K562 (cell line): ENCODE results near the gene C9orf50. TPM values are rescaled to one million over a fixed set of nuclear protein-coding genes. Genes with fewer than 3 reads are reported as not detected.

Experiments used
- ATAC-seq: fragments of 200-7000 bp; cut with Tn5 transposase; 3 replicates; pipeline ENCODE4 v1.9.1; 2020; ENCODE audit warnings: moderate library complexity
- BruUV-seq: library from RNA; stranded (reverse); fragments of 400-500 nt; replicated peaks from 2 replicates; lab custom pipeline; 2021; lab: Mats Ljungman, UMichigan
- CTCF ChIA-PET: fragments of 300-600 bp; formaldehyde crosslinking; extraction: SDS; loops from one replicate; lab custom pipeline; 2021; ENCODE audit warnings: low intra/inter-chr PET ratio; lab: Yijun Ruan, JAX
- POLR2A ChIA-PET: fragments of 300-600, 350-650 bp; sonication (Branson Sonifier 250); formaldehyde crosslinking; extraction: SDS; loops from one replicate; lab custom pipeline; 2021; ENCODE audit warnings: antibody characterized with exemption, inconsistent platforms; lab: Yijun Ruan, JAX
- DNase-seq, 4 experiments: peaks; one replicate each; pipeline versions ENCODE4 v3.0.0 to v3.0.0-alpha.2; 2011 to 2018; ENCODE audit warnings: low spot score in 3 of 4, mixed read lengths in 3 of 4; ENCODE audit errors: extremely low read depth in 1 of 4
- FAIRE-seq: peaks from 2 replicates; lab custom pipeline; 2011; peaks lifted over from hg19 to GRCh38; lab: Jason Lieb, UNC
- H2AFZ ChIP-seq: 2 replicates; pipeline ENCODE4 v1.6.0; 2011; ENCODE audit warnings: low read depth, low read length, control low read depth, inconsistent platforms
- H3K27ac ChIP-seq: fragments of 200-600 bp; 3 replicates; pipeline ENCODE4 v1.8.0; 2011; ENCODE audit warnings: low read depth, mild to moderate bottlenecking, control low read depth, inconsistent platforms, low read length, moderate library complexity, mixed read lengths; ENCODE audit errors: extremely low read depth
- H3K27me3 ChIP-seq, 2 experiments: fragments of 300-600 bp in 1 of 2; 2 replicates in 1 of 2; 3 replicates in 1 of 2; pipeline versions ENCODE4 v1.6.0 to v1.8.0; 2011; ENCODE audit warnings: inconsistent platforms in 2 of 2, low read length in 2 of 2, mild to moderate bottlenecking in 1 of 2, mixed read lengths in 1 of 2, moderate library complexity in 1 of 2; ENCODE audit not compliant: control insufficient read depth in 2 of 2, insufficient read depth in 2 of 2
- H3K36me3 ChIP-seq: fragments of 300-600 bp; 3 replicates; pipeline ENCODE4 v1.8.0; 2011; ENCODE audit warnings: mild to moderate bottlenecking, low read length, inconsistent platforms; ENCODE audit not compliant: control insufficient read depth, insufficient read depth
- H3K4me1 ChIP-seq, 2 experiments: fragments of 200-600 bp in 1 of 2; replicated peaks in 1 of 2; 2 replicates in 1 of 2; 3 replicates in 1 of 2; pipeline versions ENCODE4 v1.5.1 to v1.8.0; 2011; ENCODE audit warnings: inconsistent platforms in 2 of 2, low read length in 2 of 2, mild to moderate bottlenecking in 1 of 2, mixed read lengths in 1 of 2, moderate library complexity in 1 of 2; ENCODE audit not compliant: control insufficient read depth in 2 of 2, insufficient read depth in 2 of 2
- H3K4me2 ChIP-seq: 2 replicates; pipeline ENCODE4 v1.6.1; 2011; ENCODE audit warnings: low read length, control low read depth, inconsistent platforms, mixed read lengths; ENCODE audit not compliant: insufficient read depth
- H3K4me3 ChIP-seq: fragments of 200-600 bp; sonication (generic), shearing (Covaris generic); 2 replicates; pipeline ENCODE4 v1.5.1; 2016; ENCODE audit warnings: control low read depth, inconsistent platforms
- H3K79me2 ChIP-seq: fragments of 200-600 bp; 3 replicates; pipeline ENCODE4 v1.8.0; 2011; ENCODE audit warnings: low read length, inconsistent platforms; ENCODE audit not compliant: control insufficient read depth, insufficient read depth
- H3K9ac ChIP-seq, 2 experiments: 2 replicates each; pipeline versions ENCODE4 v1.6.0 to v1.6.1; 2011; ENCODE audit warnings: low read depth in 2 of 2, low read length in 2 of 2, control low read depth in 1 of 2, inconsistent platforms in 1 of 2, mild to moderate bottlenecking in 1 of 2, mixed read lengths in 1 of 2; ENCODE audit not compliant: insufficient read depth in 1 of 2
- H3K9me1 ChIP-seq: one replicate; pipeline ENCODE4 v1.6.0; 2011; ENCODE audit warnings: inconsistent platforms, mild to moderate bottlenecking, low read length, moderate library complexity; ENCODE audit not compliant: control insufficient read depth, insufficient read depth
- H3K9me3 ChIP-seq: replicated peaks from 2 replicates; pipeline ENCODE4 v1.5.1; 2011; ENCODE audit warnings: low read depth, low read length, inconsistent platforms; ENCODE audit not compliant: control insufficient read depth, insufficient read depth
- H4K20me1 ChIP-seq: replicated peaks from 2 replicates; pipeline ENCODE4 v1.6.1; 2011; ENCODE audit warnings: low read length, inconsistent platforms, mixed read lengths; ENCODE audit not compliant: control insufficient read depth, insufficient read depth
- HIVEP1 ChIP-seq: fragments of 250-450 bp; sonication (Bioruptor Pico); IDR thresholded peaks from 2 replicates; pipeline ENCODE4 v1.4.0; 2020; ENCODE audit warnings: mild to moderate bottlenecking
- MIER1 ChIP-seq: fragments of 450-650 bp; IDR thresholded peaks from 2 replicates; pipeline ENCODE4 v1.6.1; 2016; ENCODE audit warnings: antibody characterized with exemption, mild to moderate bottlenecking, low read depth
- POLR2AphosphoS5 ChIP-seq: IDR thresholded peaks from 2 replicates; pipeline ENCODE4 v1.6.1; 2011; ENCODE audit warnings: mild to moderate bottlenecking, low read depth, low read length, moderate library complexity; ENCODE audit not compliant: control insufficient read depth, insufficient read depth
- POLR2B ChIP-seq: fragments of 450-650 bp; IDR thresholded peaks from 2 replicates; pipeline ENCODE4 v1.6.1; 2018; ENCODE audit warnings: low read depth; ENCODE audit not compliant: partially characterized antibody
- POLR2G ChIP-seq: fragments of 200-400 bp; formaldehyde crosslinking; IDR thresholded peaks from 2 replicates; pipeline ENCODE4 v1.6.1; 2017; ENCODE audit warnings: low read depth, mild to moderate bottlenecking, antibody characterized with exemption, low read length, moderate library complexity
- RBFOX2 ChIP-seq: fragments of 200-400 bp; formaldehyde crosslinking; IDR thresholded peaks from 2 replicates; pipeline ENCODE4 v1.6.1; 2017; ENCODE audit warnings: low read depth, mild to moderate bottlenecking, low read length, moderate library complexity
- RBM22 ChIP-seq: fragments of 200-400 bp; formaldehyde crosslinking; IDR thresholded peaks from 2 replicates; pipeline ENCODE4 v1.6.1; 2018; ENCODE audit warnings: low read length, low read depth; ENCODE audit not compliant: poor library complexity, severe bottlenecking
- WGBS: fragments of 100-300 bp; shearing (Covaris generic); methylation state at CpG from one replicate; pipeline ENCODE4 v1.1.6; 2016; ENCODE audit warnings: low coverage, mixed read lengths; ENCODE audit not compliant: insufficient coverage; ENCODE audit errors: missing lambda C conversion rate; 5-methylcytosine and 5-hydroxymethylcytosine counted together
- in situ Hi-C: fragments of 300-500 bp; cut with MboI; formaldehyde crosslinking; loops from 4 replicates; pipeline ENCODE4 v1.15.0; 2018; ENCODE audit warnings: inconsistent platforms, mixed read lengths
- intact Hi-C: fragments of 100-400 bp; cut with micrococcal nuclease; formaldehyde crosslinking; loops from 2 replicates; pipeline ENCODE4 v1.14.2; 2022
- polyA plus RNA-seq, 8 experiments: library from polyadenylated mRNA; depleted of rRNA in 4 of 8; stranded (reverse) in 5 of 8; unstranded in 3 of 8; fragments of >200 nt; fragmentation: Nextera tagmentation in 2 of 8; fragmentation: Illumina TruSeq in 1 of 8; extraction: Ambion mirVana in 2 of 8; extraction: Trizol in 1 of 8; gene quantifications; 2 replicates each; pipeline versions ENCODE4 v1.2.1 to v1.2.3, GENCODE V29; 2011 to 2014; ENCODE audit warnings: inconsistent platforms in 1 of 8, missing spikeins in 1 of 8
- total RNA-seq, 7 experiments: library from RNA; depleted of rRNA in 6 of 7; stranded (reverse); fragments of >200 nt in 6 of 7; fragmentation: Illumina TruSeq in 2 of 7; extraction: Trizol in 2 of 7; gene quantifications; 2 replicates each; pipeline versions ENCODE4 v1.2.1 to v1.2.3, GENCODE V29; 2011 to 2021; ENCODE audit warnings: low replicate concordance in 1 of 7

Gene C9orf50
- total and polyA plus RNA-seq, 9 of the 15 experiments (the other 6 are each of a cell fraction or from before 2014, with no cell fraction given), result not detected

GRCh38 chr9:129637102-129637501 is 16.2 kb upstream of the C9orf50 start:
- H3K4me2 ChIP-seq, result no peak overlapping the region
- intact Hi-C loops (no loop called here), in situ Hi-C loops (no loop called here)
- H3K4me3 ChIP-seq, result no peak overlapping the region
- TF ChIP-seq POLR2G, result peak; percentile 54
- no peak for TF ChIP-seq HIVEP1 (CRISPR knock-in tag)
- peak; percentile 41; the same call in 1 of the 2 replicates for TF ChIP-seq RBFOX2
- TF ChIP-seq POLR2B, result peak; percentile 15
- TF ChIP-seq POLR2AphosphoS5, result 0 out of 2 replicates have a peak, but pooled peaks have one; percentile 12
- peak; percentile 63 for TF ChIP-seq RBM22
- no peak for TF ChIP-seq MIER1
- no peak overlapping the region for H2AFZ ChIP-seq
- no peak overlapping the region for H3K9ac ChIP-seq
- H4K20me1 ChIP-seq, result peaks cover 31% of the 10 kb centered on the region
- H3K4me1 ChIP-seq, result peaks cover 0 to 34% of the 10 kb centered on the region in 2 experiments; a peak in 3 of 5 replicates
- FAIRE-seq (no peak), DNase-seq (no peak), ATAC-seq (no peak; the same call in 2 of the 3 replicates)
- H3K79me2 ChIP-seq, result peaks cover 28% of the 10 kb centered on the region
- no peak overlapping the region for H3K27ac ChIP-seq
- no TSS peak for BruUV-seq
- ChIA-PET POLR2A (interaction anchor here (0.7 to 2.3 kb wide), 4 partner anchors 9 to 12 kb away, joined by 3 to 11 read pairs (median 3); partner anchors contain the start of gene NTMT1), CTCF (no interaction called here)
- no peaks in the 10 kb centered on the region for H3K9me3 ChIP-seq
- 84% methylated on average over 7 of the region's 9 CpGs for WGBS
- H3K27me3 ChIP-seq, result no peaks in the 10 kb centered on the region
- peaks cover 74% of the 10 kb centered on the region; the same call in 2 of the 3 replicates for H3K36me3 ChIP-seq
- no peaks in the 10 kb centered on the region for H3K9me1 ChIP-seq
